SK-N-MC (cell line): ENCODE results near the gene ADAMTSL3.
"Not testable (repeated sequence)": the region's sequence is repeated elsewhere in the genome, so short reads cannot be mapped to it uniquely, and the experiment has no call there.

Source experiments
- DNase-seq: peaks from one replicate; pipeline ENCODE4 v3.0.0-alpha.2; 2011; ENCODE audit warnings: low read depth, low spot score
- H3K27ac ChIP-seq: fragments of 200-600 bp; sonication (generic); 2 replicates; pipeline ENCODE4 v1.5.1; 2016; ENCODE audit warnings: mixed run types
- H3K36me3 ChIP-seq: fragments of 200-600 bp; sonication (generic); 2 replicates; pipeline ENCODE4 v1.6.1; 2017; ENCODE audit warnings: antibody characterized with exemption, low read length, mixed read lengths; ENCODE audit not compliant: insufficient read depth
- H3K4me3 ChIP-seq: fragments of 200-600 bp; sonication (generic); 2 replicates; pipeline ENCODE4 v1.5.1; 2016
- H3K9ac ChIP-seq: fragments of 200-600 bp; sonication (generic); 2 replicates; pipeline ENCODE4 v1.8.0; 2017; ENCODE audit warnings: mixed run types, mixed read lengths; ENCODE audit not compliant: insufficient read length
- H3K9me3 ChIP-seq: fragments of 200-600 bp; sonication (generic); 2 replicates; pipeline ENCODE4 v1.6.1; 2017; ENCODE audit warnings: low read depth, mild to moderate bottlenecking, antibody characterized with exemption, low read length, moderate library complexity, mixed read lengths
- EZH2 ChIP-seq: fragments of 200-600 bp; sonication (generic); IDR thresholded peaks from one replicate; pipeline ENCODE4 v1.6.1; 2017; ENCODE audit warnings: antibody characterized with exemption
- FOXP2 ChIP-seq: optimal IDR thresholded peaks from 2 replicates; pipeline ENCODE3; 2011; ENCODE audit warnings: mild to moderate bottlenecking, moderate library complexity; ENCODE audit not compliant: insufficient read depth; ENCODE audit errors: extremely low read length, control extremely low read depth
- POLR2AphosphoS5 ChIP-seq: IDR thresholded peaks from 2 replicates; pipeline ENCODE4 v1.6.1; 2012; ENCODE audit warnings: mild to moderate bottlenecking, low read depth, low read length, borderline replicate concordance

The ADAMTSL3 gene

GRCh38 chr15:84057714-84058331 lies 403.9 kb downstream of the ADAMTSL3 start:
- DNase-seq: no peak
- H3K9me3 ChIP-seq: 0 out of 2 replicates have a peak, but pooled peaks cover under 1% of the 10 kb centered on the region
- H3K9ac ChIP-seq: no peak overlapping the region
- H3K4me3 ChIP-seq: no peak overlapping the region
- no peaks in the 10 kb centered on the region for H3K36me3 ChIP-seq
- TF ChIP-seq POLR2AphosphoS5 (no peak), EZH2 (no peak), FOXP2 (no peak)
- no peak overlapping the region for H3K27ac ChIP-seq

- H3K36me3 ChIP-seq, DNase-seq, H3K4me3 ChIP-seq, H3K27ac ChIP-seq, H3K9ac ChIP-seq: not testable (repeated sequence)
- peaks cover 11% of the 10 kb centered on the region; the same call in 1 of the 2 replicates for H3K9me3 ChIP-seq
Measured at GRCh38 chr15:84063674-84064073, 409.8 kb downstream of the ADAMTSL3 start.

GRCh38 chr15:84068674-84069073 lies 414.8 kb downstream of the ADAMTSL3 start:
- H3K9me3 ChIP-seq, H3K36me3 ChIP-seq, H3K9ac ChIP-seq, H3K27ac ChIP-seq, DNase-seq, H3K4me3 ChIP-seq: not testable (repeated sequence)

GRCh38 chr15:84078038-84078437 lies 424.1 kb downstream of the ADAMTSL3 start:
- H3K27ac ChIP-seq, H3K4me3 ChIP-seq, H3K9me3 ChIP-seq, H3K9ac ChIP-seq, H3K36me3 ChIP-seq, DNase-seq: not testable (repeated sequence)

GRCh38 chr15:84079325-84079884 lies 425.5 kb downstream of the ADAMTSL3 start:
- H3K36me3 ChIP-seq, H3K9me3 ChIP-seq, H3K27ac ChIP-seq, H3K9ac ChIP-seq, H3K4me3 ChIP-seq, DNase-seq: not testable (repeated sequence)

GRCh38 chr15:84079885-84080777 lies 426.2 kb downstream of the ADAMTSL3 start:
- H3K36me3 ChIP-seq: no peaks in the 10 kb centered on the region
- H3K27ac ChIP-seq: no peak overlapping the region
- no peak overlapping the region for H3K9ac ChIP-seq
- DNase-seq: no peak
- TF ChIP-seq POLR2AphosphoS5: no peak
- peak; percentile 47 for TF ChIP-seq EZH2
- TF ChIP-seq FOXP2: no peak
- H3K9me3 ChIP-seq: no peaks in the 10 kb centered on the region
- peak overlapping the region; percentile 66 for H3K4me3 ChIP-seq

- not testable (repeated sequence) for H3K36me3 ChIP-seq, H3K27ac ChIP-seq, DNase-seq, H3K9me3 ChIP-seq, H3K9ac ChIP-seq, H3K4me3 ChIP-seq
Measured at GRCh38 chr15:84080778-84081084, 426.8 kb downstream of the ADAMTSL3 start.

- no peak for DNase-seq
- no peak for TF ChIP-seq EZH2
- TF ChIP-seq POLR2AphosphoS5: no peak
- TF ChIP-seq FOXP2: no peak
- Histone ChIP-seq H3K9me3 (no peaks in the 10 kb centered on the region), H3K36me3 (no peaks in the 10 kb centered on the region), H3K4me3 (no peak overlapping the region), H3K27ac (no peak overlapping the region), H3K9ac (no peak overlapping the region)
Measured at GRCh38 chr15:84081391-84082168, 427.7 kb downstream of the ADAMTSL3 start.

- DNase-seq: no peak
- no peaks in the 10 kb centered on the region for H3K36me3 ChIP-seq
- TF ChIP-seq FOXP2 (no peak), POLR2AphosphoS5 (no peak), EZH2 (no peak)
- no peaks in the 10 kb centered on the region for H3K9me3 ChIP-seq
- H3K4me3 ChIP-seq: no peak overlapping the region
- no peak overlapping the region for H3K27ac ChIP-seq
- no peak overlapping the region for H3K9ac ChIP-seq
Measured at GRCh38 chr15:84082739-84083138, 428.8 kb downstream of the ADAMTSL3 start.

GRCh38 chr15:84086071-84086470 lies 432.1 kb downstream of the ADAMTSL3 start:
- not testable (repeated sequence) for H3K4me3 ChIP-seq, H3K36me3 ChIP-seq, H3K9me3 ChIP-seq, H3K27ac ChIP-seq, DNase-seq, H3K9ac ChIP-seq
